ENCODE data around the gene SH2D1B.

The SH2D1B gene

GRCh38 chr1:162397039-162397448 lies 14.9 kb downstream of the SH2D1B start:
- DNase-seq (ENCODE audit: low read depth) = no peak
- H3K4me3 ChIP-seq (ENCODE audit: low read length) = no peak overlapping the region
- 0 out of 2 replicates have a peak, but pooled peaks have one; percentile 6 for TF ChIP-seq CTCF (conservative IDR thresholded peaks at IDR 0.05; ENCODE audit: low read length)

- TF ChIP-seq CTCF (conservative IDR thresholded peaks at IDR 0.05; ENCODE audit: low read length) = no peak
- H3K4me3 ChIP-seq (ENCODE audit: low read length) = no peak overlapping the region
- no peak for DNase-seq (ENCODE audit: low read depth)
These were observed 15.6 kb downstream of the SH2D1B start for GRCh38 chr1:162396201-162396906.

GRCh38 chr1:162391790-162392563 lies 20.0 kb downstream of the SH2D1B start:
- peak; percentile 92 for TF ChIP-seq CTCF (conservative IDR thresholded peaks at IDR 0.05; ENCODE audit: low read length)
- peak; percentile 51 for DNase-seq (ENCODE audit: low read depth)
- H3K4me3 ChIP-seq (ENCODE audit: low read length) = no peak overlapping the region

GRCh38 chr1:162390396-162391185 lies 21.3 kb downstream of the SH2D1B start:
- no peak for TF ChIP-seq CTCF (conservative IDR thresholded peaks at IDR 0.05; ENCODE audit: low read length)
- no peak for DNase-seq (ENCODE audit: low read depth)
- no peak overlapping the region for H3K4me3 ChIP-seq (ENCODE audit: low read length)

- no peak for DNase-seq (ENCODE audit: low read depth)
- no peak for TF ChIP-seq CTCF (conservative IDR thresholded peaks at IDR 0.05; ENCODE audit: low read length)
- H3K4me3 ChIP-seq (ENCODE audit: low read length) = no peak overlapping the region
These were observed 22.0 kb downstream of the SH2D1B start for GRCh38 chr1:162389971-162390370.

- TF ChIP-seq CTCF (conservative IDR thresholded peaks at IDR 0.05; ENCODE audit: low read length) = no peak
- no peak overlapping the region for H3K4me3 ChIP-seq (ENCODE audit: low read length)
- peak; percentile 48 for DNase-seq (ENCODE audit: low read depth)
These were observed 22.7 kb downstream of the SH2D1B start for GRCh38 chr1:162389021-162389818.
